OCI-LY1 (cell line): Measurements from ENCODE around the gene PLCB4.

ENCODE experiments used
- H2AFZ ChIP-seq: fragments of 200-600 bp; sonication (generic), shearing (Covaris generic); 2 replicates; pipeline ENCODE4 v1.6.0; 2014; ENCODE audit warnings: antibody characterized with exemption, mild to moderate bottlenecking, low read length
- H3F3A ChIP-seq: fragments of 200-600 bp; sonication (generic), shearing (Covaris generic); 2 replicates; pipeline ENCODE4 v1.6.0; 2014; ENCODE audit warnings: mild to moderate bottlenecking, antibody characterized with exemption, low read length, moderate library complexity; ENCODE audit not compliant: insufficient read depth
- H3K27ac ChIP-seq: fragments of 200-600 bp; sonication (generic); 2 replicates; pipeline ENCODE4 v1.5.1; 2014; ENCODE audit warnings: low read length, mixed run types, mild to moderate bottlenecking, low read depth; ENCODE audit not compliant: poor library complexity, severe bottlenecking
- H3K27me3 ChIP-seq: fragments of 200-600 bp; sonication (generic); 2 replicates; pipeline ENCODE4 v1.6.0; 2014; ENCODE audit warnings: antibody characterized with exemption, mild to moderate bottlenecking, low read length, moderate library complexity; ENCODE audit not compliant: insufficient read depth
- H3K36me3 ChIP-seq: fragments of 200-600 bp; sonication (generic); 2 replicates; pipeline ENCODE4 v1.6.1; 2014; ENCODE audit warnings: mild to moderate bottlenecking, antibody characterized with exemption, low read length, moderate library complexity, mixed read lengths; ENCODE audit not compliant: insufficient read depth
- H3K4me1 ChIP-seq: fragments of 200-600 bp; sonication (generic); 2 replicates; pipeline ENCODE4 v1.5.1; 2014; ENCODE audit warnings: mild to moderate bottlenecking, low read length, moderate library complexity; ENCODE audit not compliant: insufficient read depth, severe bottlenecking
- H3K4me2 ChIP-seq: fragments of 200-600 bp; sonication (generic), shearing (Covaris generic); 2 replicates; pipeline ENCODE4 v1.6.1; 2014; ENCODE audit warnings: low read length
- H3K4me3 ChIP-seq: fragments of 200-600 bp; sonication (generic); 2 replicates; pipeline ENCODE4 v1.5.1; 2014; ENCODE audit warnings: low read length, low read depth, mild to moderate bottlenecking, mixed read lengths; ENCODE audit not compliant: poor library complexity, severe bottlenecking
- H3K79me2 ChIP-seq: fragments of 200-600 bp; shearing (Covaris generic); 2 replicates; pipeline ENCODE4 v1.6.1; 2016; ENCODE audit warnings: mixed run types, low read length, mixed read lengths; ENCODE audit not compliant: insufficient read depth
- H3K9ac ChIP-seq: fragments of 200-600 bp; sonication (generic), shearing (Covaris generic); 2 replicates; pipeline ENCODE4 v1.6.1; 2014; ENCODE audit warnings: mild to moderate bottlenecking, low read length, mixed read lengths
- H3K9me2 ChIP-seq: fragments of 200-600 bp; sonication (generic), shearing (Covaris generic); 2 replicates; pipeline ENCODE4 v1.6.1; 2014; ENCODE audit warnings: low read depth, mild to moderate bottlenecking, low read length, mixed read lengths
- H3K9me3 ChIP-seq: fragments of 200-600 bp; shearing (Covaris generic); 2 replicates; pipeline ENCODE4 v1.6.1; 2014; ENCODE audit warnings: low read length, mixed read lengths
- H4K20me1 ChIP-seq: fragments of 200-600 bp; sonication (generic), shearing (Covaris generic); 2 replicates; pipeline ENCODE4 v1.6.0; 2016; ENCODE audit warnings: mild to moderate bottlenecking, low read length; ENCODE audit not compliant: insufficient read depth
- CTCF ChIP-seq: fragments of 200-600 bp; sonication (generic), shearing (Covaris generic); IDR thresholded peaks from 2 replicates; pipeline ENCODE4 v1.5.1; 2017; ENCODE audit warnings: mild to moderate bottlenecking, antibody characterized with exemption, low read length, moderate library complexity, mixed read lengths
- EZH2 ChIP-seq: fragments of 200-600 bp; sonication (generic), shearing (Covaris generic); IDR thresholded peaks from 2 replicates; pipeline ENCODE4 v1.8.0; 2017; ENCODE audit warnings: borderline replicate concordance, mixed run types, mild to moderate bottlenecking, antibody characterized with exemption, low read length, moderate library complexity, mixed read lengths

The PLCB4 gene

GRCh38 chr20:9422321-9423057 lies 353.6 kb downstream of the PLCB4 start:
- TF ChIP-seq CTCF (no peak), EZH2 (no peak)
- Histone ChIP-seq H3K4me2 (no peak overlapping the region), H3K9me3 (no peaks in the 10 kb centered on the region), H3F3A (no peaks in the 10 kb centered on the region), H3K27me3 (no peaks in the 10 kb centered on the region), H3K4me3 (no peak overlapping the region), H3K27ac (no peak overlapping the region), H4K20me1 (no peaks in the 10 kb centered on the region), H2AFZ (no peak overlapping the region), H3K36me3 (no peaks in the 10 kb centered on the region), H3K9ac (no peak overlapping the region), H3K79me2 (no peaks in the 10 kb centered on the region), H3K9me2 (no peaks in the 10 kb centered on the region), H3K4me1 (no peaks in the 10 kb centered on the region)

- TF ChIP-seq CTCF (no peak), EZH2 (no peak)
- Histone ChIP-seq H3K9me2 (no peaks in the 10 kb centered on the region), H3F3A (no peaks in the 10 kb centered on the region), H4K20me1 (no peaks in the 10 kb centered on the region), H3K9me3 (no peaks in the 10 kb centered on the region), H3K4me3 (no peak overlapping the region), H3K27ac (no peak overlapping the region), H2AFZ (no peak overlapping the region), H3K36me3 (no peaks in the 10 kb centered on the region), H3K4me2 (no peak overlapping the region), H3K27me3 (no peaks in the 10 kb centered on the region), H3K4me1 (no peaks in the 10 kb centered on the region), H3K79me2 (no peaks in the 10 kb centered on the region), H3K9ac (no peak overlapping the region)
Observed at GRCh38 chr20:9424551-9424950, 355.7 kb downstream of the PLCB4 start.

- Histone ChIP-seq H3K9ac (no peak overlapping the region), H3K9me3 (no peaks in the 10 kb centered on the region), H3K79me2 (no peaks in the 10 kb centered on the region), H3K4me1 (no peaks in the 10 kb centered on the region), H3K4me2 (no peak overlapping the region), H4K20me1 (no peaks in the 10 kb centered on the region), H3K4me3 (no peak overlapping the region), H3K9me2 (no peaks in the 10 kb centered on the region), H3F3A (no peaks in the 10 kb centered on the region), H3K27me3 (no peaks in the 10 kb centered on the region), H3K36me3 (no peaks in the 10 kb centered on the region), H3K27ac (no peak overlapping the region), H2AFZ (no peak overlapping the region)
- TF ChIP-seq CTCF: no peak
- no peak for TF ChIP-seq EZH2
Observed at GRCh38 chr20:9427430-9428291, 358.8 kb downstream of the PLCB4 start.
